ENCODE measurements around the gene APBB2.
A peak's percentile ranks its signal among the peaks of the same experiment; 100 is the strongest.

Gene APBB2

GRCh38 chr4:41160856-41161255 is 53.5 kb downstream of the APBB2 start:
- TF ChIP-seq ESRRG (CRISPR knock-in tag; IDR thresholded peaks at IDR 0.05) (no peak), ZNF70 (CRISPR knock-in tag; IDR thresholded peaks at IDR 0.05) (no peak), ZC3H10 (CRISPR knock-in tag; IDR thresholded peaks at IDR 0.05) (no peak), TSHZ2 (CRISPR knock-in tag; IDR thresholded peaks at IDR 0.05) (no peak), ZFP30 (CRISPR knock-in tag; IDR thresholded peaks at IDR 0.05) (no peak), CSDC2 (CRISPR knock-in tag; IDR thresholded peaks at IDR 0.05) (no peak), GLIS3 (CRISPR knock-in tag; IDR thresholded peaks at IDR 0.05) (no peak), PATZ1 (CRISPR knock-in tag; IDR thresholded peaks at IDR 0.05; ENCODE audit: borderline replicate concordance) (no peak), ZNF565 (CRISPR knock-in tag; conservative IDR thresholded peaks at IDR 0.05; ENCODE audit: low read depth) (no peak), PPARA (CRISPR knock-in tag; IDR thresholded peaks at IDR 0.05; ENCODE audit: borderline replicate concordance) (no peak), TCF4 (CRISPR knock-in tag; IDR thresholded peaks at IDR 0.05; ENCODE audit: borderline replicate concordance) (no peak), OSR1 (CRISPR knock-in tag; IDR thresholded peaks at IDR 0.05) (no peak), ARNTL (CRISPR knock-in tag; IDR thresholded peaks at IDR 0.05; ENCODE audit: borderline replicate concordance, low read depth) (no peak), RARB (CRISPR knock-in tag; IDR thresholded peaks at IDR 0.05) (no peak), TOX (CRISPR knock-in tag; IDR thresholded peaks at IDR 0.05; ENCODE audit: borderline replicate concordance) (no peak; the same call in 1 of the 2 replicates), SNAI2 (CRISPR knock-in tag; IDR thresholded peaks at IDR 0.05) (no peak), BACH2 (CRISPR knock-in tag; IDR thresholded peaks at IDR 0.05; ENCODE audit: borderline replicate concordance) (no peak)
- TF ChIP-seq, protein P1, sequence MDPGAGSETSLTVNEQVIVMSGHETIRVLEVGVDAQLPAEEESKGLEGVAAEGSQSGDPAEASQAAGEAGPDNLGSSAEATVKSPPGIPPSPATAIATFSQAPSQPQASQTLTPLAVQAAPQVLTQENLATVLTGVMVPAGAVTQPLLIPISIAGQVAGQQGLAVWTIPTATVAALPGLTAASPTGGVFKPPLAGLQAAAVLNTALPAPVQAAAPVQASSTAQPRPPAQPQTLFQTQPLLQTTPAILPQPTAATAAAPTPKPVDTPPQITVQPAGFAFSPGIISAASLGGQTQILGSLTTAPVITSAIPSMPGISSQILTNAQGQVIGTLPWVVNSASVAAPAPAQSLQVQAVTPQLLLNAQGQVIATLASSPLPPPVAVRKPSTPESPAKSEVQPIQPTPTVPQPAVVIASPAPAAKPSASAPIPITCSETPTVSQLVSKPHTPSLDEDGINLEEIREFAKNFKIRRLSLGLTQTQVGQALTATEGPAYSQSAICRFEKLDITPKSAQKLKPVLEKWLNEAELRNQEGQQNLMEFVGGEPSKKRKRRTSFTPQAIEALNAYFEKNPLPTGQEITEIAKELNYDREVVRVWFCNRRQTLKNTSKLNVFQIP (CRISPR knock-in tag; IDR thresholded peaks at IDR 0.05; ENCODE audit: borderline replicate concordance, low read depth), result no peak
- ATAC-seq, result peak; percentile 53

- peak; percentile 79 for ATAC-seq
- TF ChIP-seq, protein P1 (CRISPR knock-in tag; IDR thresholded peaks at IDR 0.05; ENCODE audit: borderline replicate concordance, low read depth), result no peak
- TF ChIP-seq ISL1 (CRISPR knock-in tag; IDR thresholded peaks at IDR 0.05) (peak; percentile 62), ZNF565 (CRISPR knock-in tag; conservative IDR thresholded peaks at IDR 0.05; ENCODE audit: low read depth) (no peak), TCF4 (CRISPR knock-in tag; IDR thresholded peaks at IDR 0.05; ENCODE audit: borderline replicate concordance) (no peak), GLIS3 (CRISPR knock-in tag; IDR thresholded peaks at IDR 0.05) (no peak), ZFP3 (CRISPR knock-in tag; IDR thresholded peaks at IDR 0.05) (no peak)
These were observed 54.1 kb downstream of the APBB2 start for GRCh38 chr4:41160012-41160789.

- ATAC-seq, result no peak
- TF ChIP-seq, protein P1 (CRISPR knock-in tag; IDR thresholded peaks at IDR 0.05; ENCODE audit: borderline replicate concordance, low read depth), result no peak
- TF ChIP-seq CSDC2 (CRISPR knock-in tag; IDR thresholded peaks at IDR 0.05), result no peak
- no peak for TF ChIP-seq ZNF70 (CRISPR knock-in tag; IDR thresholded peaks at IDR 0.05)
These were observed 55.6 kb downstream of the APBB2 start for GRCh38 chr4:41158756-41159155.

Measured in SK-N-SH treated with all-trans-retinoic acid at 6 μM for 48 hours (cell line).